AG10803 (cell line): ENCODE measurements around the gene FYCO1.

Experiments
- DNase-seq: peaks from one replicate; pipeline ENCODE4 v3.0.0; 2010; ENCODE audit warnings: low read depth
- H3K4me3 ChIP-seq: 2 replicates; pipeline ENCODE4 v1.5.1; 2011; ENCODE audit warnings: mild to moderate bottlenecking, low read length, control low read depth
- CTCF ChIP-seq: conservative IDR thresholded peaks from 2 replicates; pipeline ENCODE4 v1.5.1; 2011; ENCODE audit warnings: mild to moderate bottlenecking, low read length, control low read depth, inconsistent platforms

The FYCO1 gene

DNA sequence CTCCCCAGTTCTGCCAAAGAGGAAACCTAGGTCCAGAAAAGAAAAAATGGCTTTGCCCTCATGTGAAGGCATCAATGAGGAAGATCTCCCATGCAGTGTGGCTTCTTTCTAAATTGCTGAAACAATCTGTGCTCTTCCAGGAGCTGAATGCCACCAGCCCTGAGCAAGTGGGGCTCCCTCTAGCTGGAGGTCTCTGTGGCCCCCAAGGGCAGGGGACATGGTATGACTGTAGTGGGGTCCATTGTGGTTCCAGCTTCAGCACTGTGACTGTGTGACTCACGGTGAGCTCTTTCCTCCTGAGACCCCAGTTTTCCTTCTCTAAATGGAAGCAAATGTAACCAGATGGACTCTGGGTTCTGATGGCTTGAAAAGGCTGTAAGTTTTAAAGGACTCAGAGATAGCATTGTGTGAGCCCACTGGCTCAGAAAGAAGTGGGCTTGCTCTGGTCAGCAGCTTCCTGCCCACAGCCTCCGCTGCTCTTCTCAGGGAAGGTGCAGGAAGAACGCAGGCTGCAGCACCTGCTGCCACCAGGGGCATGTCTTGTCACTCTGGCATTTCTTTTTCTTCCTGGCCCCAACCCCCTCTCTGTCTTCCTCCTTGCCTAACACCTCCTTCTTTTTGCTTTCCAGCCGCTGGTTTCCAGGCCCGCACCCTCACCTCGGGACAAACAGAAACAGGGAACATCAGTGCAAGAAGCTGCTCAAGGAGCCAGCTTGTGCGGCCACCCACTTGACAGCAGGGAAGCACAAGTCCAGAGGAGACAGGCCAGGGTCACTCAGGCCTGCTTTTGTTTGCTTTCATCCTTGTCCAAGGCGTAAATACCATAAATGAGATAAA, 58.2 kb downstream of the FYCO1 start:
- no peak for DNase-seq
- no peak overlapping the region for H3K4me3 ChIP-seq
- no peak for TF ChIP-seq CTCF

DNA sequence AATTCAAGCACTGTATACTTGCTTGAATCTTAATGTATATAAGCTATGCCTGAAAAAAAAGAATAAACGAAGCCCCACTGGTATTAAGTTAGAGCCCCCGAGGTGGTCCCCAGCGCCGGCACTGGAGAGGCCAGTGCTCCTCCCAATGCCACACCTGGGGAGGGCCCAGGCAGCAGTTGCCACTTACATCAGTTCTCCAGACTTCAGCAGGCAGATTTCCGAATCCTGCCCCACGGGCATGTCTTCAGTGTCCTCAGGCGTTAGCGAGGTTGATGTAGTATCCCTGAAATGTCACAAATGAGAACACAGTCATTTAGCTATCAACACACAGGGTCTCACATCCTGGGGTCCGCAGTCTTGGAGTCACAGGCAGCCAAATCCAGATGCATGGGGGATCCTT, 59.4 kb downstream of the FYCO1 start:
- TF ChIP-seq CTCF: no peak
- DNase-seq: no peak

DNA sequence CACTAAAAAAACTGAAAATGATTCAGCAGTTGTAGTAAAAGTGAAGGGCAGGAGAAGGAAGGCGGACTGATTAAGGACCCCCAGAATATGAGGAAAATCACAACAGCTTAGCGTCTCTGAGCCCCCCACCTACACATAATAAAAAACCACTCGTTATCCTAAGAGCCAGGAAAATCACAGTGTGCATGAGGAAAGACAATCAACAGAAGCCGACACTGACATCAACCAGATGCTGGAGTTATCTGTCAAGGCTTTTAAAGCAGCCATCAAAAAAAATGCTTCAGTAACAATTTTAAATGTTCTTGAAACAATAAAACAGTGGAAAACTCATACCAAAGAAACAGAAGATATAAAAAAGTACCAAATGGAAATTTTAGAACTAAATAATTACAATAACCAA, 62.0 kb downstream of the FYCO1 start:
- H3K4me3 ChIP-seq: no peak overlapping the region
- TF ChIP-seq CTCF: no peak
- no peak for DNase-seq

More for the DNA sequence above, 59.4 kb downstream of the FYCO1 start:
- no peak overlapping the region for H3K4me3 ChIP-seq

DNA sequence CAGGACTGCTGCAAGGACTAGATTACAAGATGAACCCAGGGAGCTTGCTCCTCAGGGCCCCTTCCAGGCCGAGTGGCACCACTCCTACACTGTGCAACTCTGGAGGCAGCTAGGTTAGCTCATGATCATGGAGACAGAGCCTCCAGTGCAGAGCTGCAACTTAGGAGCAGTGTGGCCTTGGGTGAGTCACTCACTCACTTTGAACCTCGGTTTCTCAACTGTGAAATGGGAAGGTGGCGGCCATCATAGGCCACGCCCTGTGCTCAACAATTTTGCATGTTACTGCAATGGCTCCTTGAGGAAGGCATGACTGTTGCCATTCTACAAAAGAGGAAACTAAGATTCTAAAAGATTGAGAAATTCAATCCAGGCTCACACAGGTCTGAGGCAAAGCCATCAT, 63.5 kb downstream of the FYCO1 start:
- no peak overlapping the region for H3K4me3 ChIP-seq
- no peak for DNase-seq
- no peak for TF ChIP-seq CTCF

DNA sequence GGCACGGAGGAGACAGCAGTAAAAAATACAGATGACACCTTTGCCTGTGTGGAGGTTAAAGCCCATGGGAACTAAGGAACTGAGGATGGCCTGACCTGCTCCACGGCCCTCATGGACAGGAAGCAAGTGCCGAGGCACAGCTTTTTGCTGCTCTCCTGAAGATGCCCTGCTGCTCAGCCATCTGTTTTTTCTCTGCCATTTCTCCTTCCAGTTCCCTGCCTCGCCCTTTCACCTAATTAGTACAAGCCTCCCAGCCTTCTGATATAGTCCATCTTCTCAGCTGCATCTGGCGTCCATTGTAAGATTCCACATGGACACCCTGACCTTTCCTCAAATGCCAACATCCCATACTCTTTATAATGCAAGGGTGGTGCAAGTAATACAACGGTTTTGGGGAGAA, 64.1 kb downstream of the FYCO1 start:
- DNase-seq: no peak
- TF ChIP-seq CTCF: no peak
- no peak overlapping the region for H3K4me3 ChIP-seq

DNA sequence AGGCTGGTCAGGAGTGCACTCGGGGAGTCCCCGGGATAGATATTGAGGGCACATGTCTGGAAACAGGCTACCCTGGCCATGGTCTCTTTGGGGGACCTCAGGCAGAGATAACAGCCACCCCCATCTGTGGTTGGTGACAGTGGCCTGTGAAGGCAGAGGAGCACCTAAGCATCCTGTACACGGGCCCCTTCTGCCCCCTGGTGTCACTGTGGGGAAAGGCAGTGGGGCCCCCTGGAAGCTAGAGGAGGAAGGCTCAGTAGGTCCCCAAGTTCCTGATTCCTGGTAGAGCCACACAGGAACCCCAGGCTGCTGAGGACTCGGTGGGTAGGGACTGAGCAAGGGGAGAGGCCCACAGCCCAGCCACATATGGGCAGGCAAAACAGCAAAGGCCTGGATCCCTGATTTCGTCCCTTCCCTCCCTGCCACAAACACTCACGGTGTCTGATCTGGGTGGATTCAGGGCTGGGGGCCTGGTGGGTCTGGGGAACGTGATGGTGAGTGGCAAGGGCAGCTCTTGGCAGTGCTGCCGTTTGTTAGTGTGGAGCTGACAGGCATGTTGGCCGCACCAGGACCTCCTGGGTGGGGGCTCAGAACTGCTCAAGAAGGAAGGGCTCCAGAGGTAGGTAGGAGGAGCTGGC, 66.5 kb downstream of the FYCO1 start:
- DNase-seq: peak; percentile 16
- peak; percentile 81 for TF ChIP-seq CTCF

GRCh38 chr3:45927881-45928280, 67.7 kb downstream of the FYCO1 start:
- TF ChIP-seq CTCF: no peak
- peak; percentile 46 for DNase-seq
- no peak overlapping the region for H3K4me3 ChIP-seq

More for the DNA sequence above, 66.5 kb downstream of the FYCO1 start:
- H3K4me3 ChIP-seq: no peak overlapping the region
